ENCODE results near the gene COL18A1. TPM values are rescaled to one million over a fixed set of nuclear protein-coding genes. Genes with fewer than 3 reads are reported as not detected.

Gene COL18A1
- total RNA-seq, 1 donor from 2014 or later, result 52.6 TPM

DNA sequence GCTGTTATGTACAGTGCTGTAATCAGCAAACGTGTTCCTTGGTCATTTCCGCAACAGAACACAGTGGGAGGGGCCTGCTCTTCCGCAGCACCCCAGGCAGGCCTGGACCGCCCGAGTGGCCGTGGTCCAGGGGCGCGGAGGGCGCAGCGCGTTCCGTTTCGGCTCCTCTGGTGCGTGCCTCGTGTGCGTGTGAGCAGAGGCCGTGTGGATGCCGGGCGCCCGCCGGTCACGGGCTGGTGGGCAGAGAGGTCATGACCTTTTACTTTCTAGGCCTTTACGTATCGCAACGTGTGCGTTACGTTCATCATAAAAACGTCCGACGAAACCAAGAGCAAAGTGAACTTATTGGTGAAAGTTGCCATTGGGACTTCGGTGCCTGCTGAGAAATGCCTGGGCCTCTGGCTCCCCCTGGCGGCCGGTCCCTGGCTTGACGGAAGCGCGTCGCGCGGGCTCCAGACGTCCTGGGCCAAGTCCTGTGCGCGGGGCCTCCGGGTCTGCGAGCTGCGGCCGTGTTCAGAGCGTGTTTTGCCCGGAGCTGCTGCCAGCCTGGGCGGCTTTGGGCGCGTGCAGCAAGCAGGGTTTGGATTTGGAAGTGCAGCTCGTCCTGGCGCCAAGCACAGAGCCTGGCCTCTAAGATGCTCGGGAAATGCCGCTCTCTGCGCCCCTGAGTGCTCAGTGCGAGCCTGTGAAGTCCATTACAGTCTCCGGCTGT, 34.4 kb downstream of the COL18A1 start:
- Histone ChIP-seq H3K4me2 (no peak overlapping the region), H3K9me3 (ENCODE audit: low read depth) (no peaks in the 10 kb centered on the region), H3K27ac (no peak overlapping the region), H3K4me3 (no peak overlapping the region), H3K79me2 (ENCODE audit: low read depth) (peaks cover 74% of the 10 kb centered on the region), H3K4me1 (no peaks in the 10 kb centered on the region), H3F3A (ENCODE audit: low read depth) (peaks cover 6% of the 10 kb centered on the region), H4K20me1 (ENCODE audit: low read depth) (peaks cover 51% of the 10 kb centered on the region), H3K36me3 (no peaks in the 10 kb centered on the region), H3K27me3 (no peaks in the 10 kb centered on the region), H2AFZ (replicated peaks) (no peak overlapping the region), H3K9ac (no peak overlapping the region)
- Mint-ChIP-seq H3K27ac (no peak overlapping the region), H3K27me3 (ENCODE audit: insufficient read depth, low read depth) (peaks cover 3% of the 10 kb centered on the region), H3K9me3 (peaks cover 8% of the 10 kb centered on the region), H3K4me3 (no peak overlapping the region), H3K4me1 (peaks cover 12% of the 10 kb centered on the region), H3K36me3 (peaks cover 3% of the 10 kb centered on the region)
- TF ChIP-seq EZH2 (IDR thresholded peaks at IDR 0.05) (no peak), EZH2phosphoT487 (IDR thresholded peaks at IDR 0.05) (no peak)
- TF ChIP-seq, protein P1, sequence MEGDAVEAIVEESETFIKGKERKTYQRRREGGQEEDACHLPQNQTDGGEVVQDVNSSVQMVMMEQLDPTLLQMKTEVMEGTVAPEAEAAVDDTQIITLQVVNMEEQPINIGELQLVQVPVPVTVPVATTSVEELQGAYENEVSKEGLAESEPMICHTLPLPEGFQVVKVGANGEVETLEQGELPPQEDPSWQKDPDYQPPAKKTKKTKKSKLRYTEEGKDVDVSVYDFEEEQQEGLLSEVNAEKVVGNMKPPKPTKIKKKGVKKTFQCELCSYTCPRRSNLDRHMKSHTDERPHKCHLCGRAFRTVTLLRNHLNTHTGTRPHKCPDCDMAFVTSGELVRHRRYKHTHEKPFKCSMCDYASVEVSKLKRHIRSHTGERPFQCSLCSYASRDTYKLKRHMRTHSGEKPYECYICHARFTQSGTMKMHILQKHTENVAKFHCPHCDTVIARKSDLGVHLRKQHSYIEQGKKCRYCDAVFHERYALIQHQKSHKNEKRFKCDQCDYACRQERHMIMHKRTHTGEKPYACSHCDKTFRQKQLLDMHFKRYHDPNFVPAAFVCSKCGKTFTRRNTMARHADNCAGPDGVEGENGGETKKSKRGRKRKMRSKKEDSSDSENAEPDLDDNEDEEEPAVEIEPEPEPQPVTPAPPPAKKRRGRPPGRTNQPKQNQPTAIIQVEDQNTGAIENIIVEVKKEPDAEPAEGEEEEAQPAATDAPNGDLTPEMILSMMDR (IDR thresholded peaks at IDR 0.05), result peak; percentile 96
- DNase-seq (ENCODE audit: low spot score), result peak; percentile 84

- Histone ChIP-seq H3K79me2 (ENCODE audit: low read depth) (peaks cover 74% of the 10 kb centered on the region), H3K27ac (no peak overlapping the region), H3K36me3 (no peaks in the 10 kb centered on the region), H3K9ac (no peak overlapping the region), H3K9me3 (ENCODE audit: low read depth) (no peaks in the 10 kb centered on the region), H3K4me1 (no peaks in the 10 kb centered on the region), H2AFZ (replicated peaks) (no peak overlapping the region), H3K4me2 (no peak overlapping the region), H3F3A (ENCODE audit: low read depth) (peaks cover 6% of the 10 kb centered on the region), H4K20me1 (ENCODE audit: low read depth) (peaks cover 45% of the 10 kb centered on the region), H3K27me3 (no peaks in the 10 kb centered on the region), H3K4me3 (no peak overlapping the region)
- no peak for TF ChIP-seq EZH2phosphoT487 (IDR thresholded peaks at IDR 0.05)
- no peak for TF ChIP-seq EZH2 (IDR thresholded peaks at IDR 0.05)
- TF ChIP-seq, protein P1 (IDR thresholded peaks at IDR 0.05), result no peak
- H3K4me1 Mint-ChIP-seq, result peaks cover 6% of the 10 kb centered on the region
- H3K36me3 Mint-ChIP-seq, result peaks cover 6% of the 10 kb centered on the region
- peaks cover 3% of the 10 kb centered on the region for H3K27me3 Mint-ChIP-seq (ENCODE audit: insufficient read depth, low read depth)
- no peak overlapping the region for H3K4me3 Mint-ChIP-seq
- H3K27ac Mint-ChIP-seq, result no peak overlapping the region
- H3K9me3 Mint-ChIP-seq, result peaks cover 14% of the 10 kb centered on the region
- DNase-seq (ENCODE audit: low spot score), result no peak
Measured at GRCh38 chr21:45439901-45440461, 35.0 kb downstream of the COL18A1 start.

GRCh38 chr21:45440736-45441350, 35.9 kb downstream of the COL18A1 start:
- no peaks in the 10 kb centered on the region for H3K27me3 ChIP-seq
- H3F3A ChIP-seq (ENCODE audit: low read depth), result peaks cover 6% of the 10 kb centered on the region
- H3K4me1 Mint-ChIP-seq, result peaks cover 6% of the 10 kb centered on the region
- no peak overlapping the region for H3K27ac ChIP-seq
- TF ChIP-seq EZH2 (IDR thresholded peaks at IDR 0.05) (no peak), EZH2phosphoT487 (IDR thresholded peaks at IDR 0.05) (no peak)
- TF ChIP-seq, protein P1 (IDR thresholded peaks at IDR 0.05), result no peak
- no peaks in the 10 kb centered on the region for H3K9me3 ChIP-seq (ENCODE audit: low read depth)
- no peak overlapping the region for H3K4me3 Mint-ChIP-seq
- H3K9ac ChIP-seq, result no peak overlapping the region
- H3K4me2 ChIP-seq, result no peak overlapping the region
- peaks cover 3% of the 10 kb centered on the region for H3K27me3 Mint-ChIP-seq (ENCODE audit: insufficient read depth, low read depth)
- peaks cover 39% of the 10 kb centered on the region for H4K20me1 ChIP-seq (ENCODE audit: low read depth)
- H3K36me3 ChIP-seq, result no peaks in the 10 kb centered on the region
- DNase-seq (ENCODE audit: low spot score), result no peak
- peaks cover 20% of the 10 kb centered on the region for H3K9me3 Mint-ChIP-seq
- no peak overlapping the region for H2AFZ ChIP-seq (replicated peaks)
- H3K4me3 ChIP-seq, result no peak overlapping the region
- no peak overlapping the region for H3K27ac Mint-ChIP-seq
- H3K36me3 Mint-ChIP-seq, result peaks cover 13% of the 10 kb centered on the region
- H3K79me2 ChIP-seq (ENCODE audit: low read depth), result peaks cover 76% of the 10 kb centered on the region
- H3K4me1 ChIP-seq, result no peaks in the 10 kb centered on the region
